Airway epithelial cell (primary cell): ENCODE measurements around the gene AP3S2. TPM values are rescaled to one million over a fixed set of nuclear protein-coding genes. Genes with fewer than 3 reads are reported as not detected.

Source experiments
- total RNA-seq: library from RNA; depleted of rRNA; stranded (reverse); fragments of >200 nt; gene quantifications from 2 replicates; pipeline ENCODE4 v1.2.3, GENCODE V29; 2015

The AP3S2 gene
- total RNA-seq = 37.8 and 63.5 TPM in 2 replicates

DNA sequence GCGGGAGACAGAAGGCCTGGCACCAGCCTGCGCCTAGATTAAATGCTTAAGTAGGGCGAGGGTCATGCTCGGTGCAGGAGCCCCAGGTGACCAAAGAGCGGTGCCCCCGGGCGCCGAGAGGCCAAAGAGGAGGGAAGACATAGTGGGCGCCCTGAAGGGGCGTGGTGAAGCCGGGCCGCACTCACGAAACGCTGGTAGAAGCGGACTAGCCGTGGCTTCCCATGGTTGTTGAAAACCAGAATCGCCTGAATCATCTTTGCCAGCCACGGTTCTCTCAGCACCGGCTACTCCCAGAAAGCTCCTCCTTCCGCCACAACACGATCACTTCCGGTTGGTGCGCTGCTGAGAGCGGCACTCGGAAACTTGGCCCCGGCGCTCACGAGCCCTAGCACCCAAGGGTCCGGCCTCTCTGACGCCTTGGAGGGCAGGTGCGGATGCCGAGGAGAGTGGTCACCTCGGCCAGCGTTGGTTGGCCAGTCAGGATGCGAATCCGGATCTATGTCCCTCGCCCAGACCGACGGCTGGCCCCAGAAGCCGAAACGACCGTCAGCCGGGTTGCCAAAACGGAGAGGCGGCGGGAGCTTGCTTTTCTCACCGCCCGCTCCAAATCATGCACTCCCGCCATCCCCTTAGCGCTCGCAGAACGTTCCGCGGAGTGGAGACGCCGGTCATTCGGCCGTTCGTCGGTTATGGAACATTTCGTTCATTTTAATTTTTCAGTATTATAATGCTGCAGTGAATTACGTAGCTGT is at the start of gene AP3S2:
AP3S2 (minus strand) TSS at position 299 of the 752 bp plus-strand sequence; CDS start at position 254, 45 bp downstream.

GRCh38 chr15:89912674-89913396 is 19.0 kb upstream of the AP3S2 start, which contains the start of gene ARPIN:
TSS of gene ARPIN (minus strand) at chr15:89912952. CDS start at chr15:89912835, 117 bp downstream.

Other genes starting within 250 kb of the AP3S2 start
- 1.9 and 2.9 TPM in 2 replicates for gene KIF7, start 238.5 kb downstream of the AP3S2 start, total RNA-seq
- gene PLIN1, start 214.6 kb downstream of the AP3S2 start, total RNA-seq = 0.07 and 0.28 TPM in 2 replicates
- 4.2 and 5.1 TPM in 2 replicates for gene PEX11A, start 203.2 kb downstream of the AP3S2 start, total RNA-seq
- not detected in 2 replicates for gene WDR93, start 203.2 kb downstream of the AP3S2 start, total RNA-seq
- 0.07 TPM in 1 of 2 replicates, not detected in the other for gene MESP1, start 142.7 kb downstream of the AP3S2 start, total RNA-seq
- 0.37 and 0.42 TPM in 2 replicates for gene MESP2, start 117.7 kb downstream of the AP3S2 start, total RNA-seq
- 1.3 and 1.8 TPM in 2 replicates for gene ANPEP, start 79.1 kb downstream of the AP3S2 start, total RNA-seq
- gene ARPIN, start 19.0 kb upstream of the AP3S2 start, total RNA-seq = 8.8 and 14.1 TPM in 2 replicates
- 20.0 and 20.3 TPM in 2 replicates for gene ZNF710, start 107.3 kb upstream of the AP3S2 start, total RNA-seq
- 91.3 and 111 TPM in 2 replicates for gene IDH2, start 208.5 kb upstream of the AP3S2 start, total RNA-seq